OCI-LY3 (cell line): ENCODE data around the gene ASS1.

Experiments used
- CTCF ChIP-seq: fragments of 200-600, 300-600 bp; sonication (generic); IDR thresholded peaks from 2 replicates; pipeline ENCODE4 v1.5.1; 2014; ENCODE audit warnings: antibody characterized with exemption, low read length, low read depth
- EZH2phosphoT487 ChIP-seq: fragments of 200-600 bp; shearing (Covaris generic); IDR thresholded peaks from 2 replicates; pipeline ENCODE4 v1.6.1; 2018; ENCODE audit warnings: antibody characterized with exemption, mixed run types, low read depth

DNA sequence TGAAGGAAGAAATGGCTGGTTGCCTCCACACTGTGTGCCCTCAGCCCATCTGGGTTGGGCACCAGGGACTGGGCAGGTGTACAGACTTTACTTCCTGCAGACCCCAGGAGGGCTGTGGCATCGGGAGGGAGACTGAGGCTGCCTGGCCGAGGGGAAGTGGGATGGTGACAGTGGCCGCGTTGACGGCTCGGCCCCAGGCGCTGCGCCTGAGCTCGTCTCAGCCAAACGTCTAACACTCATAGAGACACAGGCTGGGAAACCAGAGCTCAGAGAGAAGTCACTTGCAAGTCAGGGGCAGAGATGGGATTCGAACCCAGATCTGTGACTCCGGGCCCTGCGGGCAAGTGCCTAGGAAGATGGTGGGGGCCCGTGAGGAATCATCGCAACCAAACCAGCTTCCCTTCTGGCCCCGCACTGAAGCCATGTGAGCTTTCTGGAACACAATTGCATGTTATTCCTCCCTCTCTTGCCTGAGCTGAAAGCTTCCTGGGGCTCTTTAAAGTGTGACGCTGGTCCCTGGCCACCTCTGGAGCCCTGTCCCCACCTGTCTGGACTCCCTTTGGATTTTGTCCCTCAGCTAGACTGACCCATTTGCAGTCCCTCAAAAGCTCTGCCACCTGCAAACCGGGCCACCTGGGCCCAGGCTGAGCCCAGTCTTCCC, 81.6 kb downstream of the ASS1 start:
- TF ChIP-seq CTCF, result no peak
- TF ChIP-seq EZH2phosphoT487, result no peak
